T follicular helper cell (primary cell): Measurements from ENCODE around the gene ASB1.

ENCODE experiments used
- DNase-seq: peaks from one replicate; pipeline ENCODE4 v3.0.0-alpha.2; 2020; ENCODE audit warnings: low read depth

ASB1 gene

GRCh38 chr2:238422940-238423339 is 3.8 kb upstream of the ASB1 start:
- no peak for DNase-seq

- no peak for DNase-seq
These were observed 3.0 kb upstream of the ASB1 start for GRCh38 chr2:238423561-238424312.

GRCh38 chr2:238424313-238424700 is 2.4 kb upstream of the ASB1 start:
- no peak for DNase-seq

- no peak for DNase-seq
These were observed 1.2 kb upstream of the ASB1 start for GRCh38 chr2:238425505-238425978.

GRCh38 chr2:238425979-238426567 is 654 bp upstream of the ASB1 start:
- DNase-seq, result no peak

GRCh38 chr2:238427435-238428162 is 872 bp downstream of the ASB1 start:
- DNase-seq, result no peak

GRCh38 chr2:238428866-238429265 is 2.1 kb downstream of the ASB1 start:
- DNase-seq, result no peak

GRCh38 chr2:238430781-238431180 is 4.1 kb downstream of the ASB1 start:
- no peak for DNase-seq

GRCh38 chr2:238431456-238431855 is 4.7 kb downstream of the ASB1 start:
- DNase-seq, result no peak

- DNase-seq, result no peak
These were observed 6.7 kb downstream of the ASB1 start for GRCh38 chr2:238433300-238433915.

GRCh38 chr2:238433941-238434845 is 7.5 kb downstream of the ASB1 start:
- no peak for DNase-seq

GRCh38 chr2:238434846-238435751 is 8.4 kb downstream of the ASB1 start:
- DNase-seq, result no peak

GRCh38 chr2:238435752-238436096 is 9.0 kb downstream of the ASB1 start:
- no peak for DNase-seq

GRCh38 chr2:238438856-238439849 is 12.4 kb downstream of the ASB1 start:
- peak; percentile 16 for DNase-seq

- DNase-seq, result no peak
These were observed 13.2 kb downstream of the ASB1 start for GRCh38 chr2:238439917-238440316.

- DNase-seq, result no peak
These were observed 13.6 kb downstream of the ASB1 start for GRCh38 chr2:238440331-238440730.

GRCh38 chr2:238440767-238441166 is 14.0 kb downstream of the ASB1 start:
- DNase-seq, result no peak

GRCh38 chr2:238441262-238442114 is 14.8 kb downstream of the ASB1 start:
- DNase-seq, result no peak
